Measurements from ENCODE around the gene IL15RA. TPM values are rescaled to one million over a fixed set of nuclear protein-coding genes. Genes with fewer than 3 reads are reported as not detected.

Gene IL15RA
- total and polyA plus RNA-seq, 10 of the 15 experiments (the other 5 are each of a cell fraction or from before 2014, with no cell fraction given), result 2.0 to 14.8 (median 12.1) TPM

GRCh38 chr10:5977471-5978229, at the start of gene IL15RA (continued):
- TF ChIP-seq SUZ12 (IDR thresholded peaks at IDR 0.05; ENCODE audit: unreplicated experiment) (no peak), USF1 (IDR thresholded peaks at IDR 0.05; ENCODE audit: borderline replicate concordance, extremely low read length, insufficient read depth, low read depth, low read length) (no peak), HCFC1 (IDR thresholded peaks at IDR 0.05; ENCODE audit: low read length) (no peak), MTA2 (IDR thresholded peaks at IDR 0.05; ENCODE audit: low read depth) (no peak), KAT2A (conservative IDR thresholded peaks at IDR 0.05; ENCODE audit: control insufficient read depth, low read depth, low read length) (no peak), IRF4 (IDR thresholded peaks at IDR 0.05; ENCODE audit: low read depth, low read length) (no peak), RELB (IDR thresholded peaks at IDR 0.05; ENCODE audit: low read depth) (peak; percentile 15; the same call in 1 of the 2 replicates), SMC3 (IDR thresholded peaks at IDR 0.05; ENCODE audit: borderline replicate concordance, low read length) (no peak; the same call in 1 of the 2 replicates), SREBF1 (IDR thresholded peaks at IDR 0.05; ENCODE audit: low read length) (no peak), CBX5 (IDR thresholded peaks at IDR 0.05; ENCODE audit: low read depth) (no peak), CBX3 (IDR thresholded peaks at IDR 0.05; ENCODE audit: borderline replicate concordance, low read depth) (no peak), ZBTB11 (CRISPR knock-in tag; IDR thresholded peaks at IDR 0.05) (no peak), RUNX3 (IDR thresholded peaks at IDR 0.05; ENCODE audit: low read length) (peak; percentile 14; the same call in 1 of the 2 replicates), IKZF2 (IDR thresholded peaks at IDR 0.05) (peak; percentile 18 to 27; a peak in 2 of 4 replicates), NFYB (IDR thresholded peaks at IDR 0.05; ENCODE audit: insufficient read depth, low read depth, low read length) (no peak), BHLHE40 (IDR thresholded peaks at IDR 0.05; ENCODE audit: borderline replicate concordance in 1 of 2, low read depth in 2 of 2, low read length in 1 of 2) (peak; percentile 23 to 82; a peak in 3 of 4 replicates), SMARCA5 (IDR thresholded peaks at IDR 0.05) (peak; percentile 84), PKNOX1 (IDR thresholded peaks at IDR 0.05) (no peak), ZNF207 (IDR thresholded peaks at IDR 0.05; ENCODE audit: borderline replicate concordance) (no peak), MEF2A (IDR thresholded peaks at IDR 0.05; ENCODE audit: insufficient read depth, low read depth, low read length) (no peak), ELK1 (IDR thresholded peaks at IDR 0.05; ENCODE audit: low read depth, low read length) (no peak), SP1 (IDR thresholded peaks at IDR 0.05; ENCODE audit: low read depth, low read length) (no peak), ZNF24 (IDR thresholded peaks at IDR 0.05) (no peak)

Data from GM12878 (cell line).